ENCODE data around the gene POGLUT2. TPM values are rescaled to one million over a fixed set of nuclear protein-coding genes. Genes with fewer than 3 reads are reported as not detected.
"Not testable (repeated sequence)": the region's sequence is repeated elsewhere in the genome, so short reads cannot be mapped to it uniquely, and the experiment has no call there.

The POGLUT2 gene
- total RNA-seq, 2 donors from 2014 or later = 4.2 TPM; not detected in 1

DNA sequence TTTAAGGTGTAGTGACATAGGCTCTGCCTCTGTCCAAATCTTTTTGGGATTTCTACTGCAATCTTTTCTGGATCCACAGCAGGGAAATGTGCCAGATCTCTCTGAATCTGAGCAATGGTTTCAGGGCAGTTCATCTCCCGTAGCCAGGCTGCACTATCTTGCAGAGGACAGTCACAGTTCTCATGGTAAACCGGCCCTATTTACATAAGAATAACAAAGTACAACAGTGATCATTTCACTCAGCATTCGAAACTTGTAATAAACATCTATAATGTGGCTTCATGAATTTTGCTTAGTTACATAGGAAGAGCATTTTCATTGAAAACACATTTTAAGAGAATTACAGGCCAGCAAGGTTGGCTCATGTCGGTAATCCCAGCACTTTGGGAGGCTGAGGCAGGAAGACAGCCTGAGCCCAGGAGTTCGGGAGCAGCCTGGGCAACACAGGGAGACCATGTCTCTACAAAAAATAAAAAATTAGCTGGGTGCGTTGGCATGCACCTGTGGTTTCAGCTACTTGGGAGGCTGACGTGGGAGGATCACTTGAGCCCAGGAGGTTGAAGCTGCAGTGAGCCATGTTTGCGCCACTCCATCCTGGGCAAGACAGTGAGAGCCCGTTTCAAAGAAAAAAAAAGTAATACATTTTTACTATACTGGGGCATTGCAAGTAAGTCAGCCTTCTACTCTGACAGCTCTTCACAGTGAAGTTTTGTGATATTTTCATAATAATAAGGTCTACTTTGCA, 5.0 kb downstream of the POGLUT2 start:
- Histone ChIP-seq H3K9me3 (no peaks in the 10 kb centered on the region), H3K4me1 (peaks cover 3% of the 10 kb centered on the region), H3K27ac (no peak overlapping the region), H3K36me3 (replicated peaks in 1 of 2; ENCODE audit: insufficient read depth in 1 of 2, low read depth in 2 of 2) (no peaks in the 10 kb centered on the region), H3K27me3 (no peaks in the 10 kb centered on the region), H3K4me3 (no peak overlapping the region)
- WGBS, 2 donors = 89 to 92% methylated on average over 9 of the region's 9 CpGs
- TF ChIP-seq, protein P1, sequence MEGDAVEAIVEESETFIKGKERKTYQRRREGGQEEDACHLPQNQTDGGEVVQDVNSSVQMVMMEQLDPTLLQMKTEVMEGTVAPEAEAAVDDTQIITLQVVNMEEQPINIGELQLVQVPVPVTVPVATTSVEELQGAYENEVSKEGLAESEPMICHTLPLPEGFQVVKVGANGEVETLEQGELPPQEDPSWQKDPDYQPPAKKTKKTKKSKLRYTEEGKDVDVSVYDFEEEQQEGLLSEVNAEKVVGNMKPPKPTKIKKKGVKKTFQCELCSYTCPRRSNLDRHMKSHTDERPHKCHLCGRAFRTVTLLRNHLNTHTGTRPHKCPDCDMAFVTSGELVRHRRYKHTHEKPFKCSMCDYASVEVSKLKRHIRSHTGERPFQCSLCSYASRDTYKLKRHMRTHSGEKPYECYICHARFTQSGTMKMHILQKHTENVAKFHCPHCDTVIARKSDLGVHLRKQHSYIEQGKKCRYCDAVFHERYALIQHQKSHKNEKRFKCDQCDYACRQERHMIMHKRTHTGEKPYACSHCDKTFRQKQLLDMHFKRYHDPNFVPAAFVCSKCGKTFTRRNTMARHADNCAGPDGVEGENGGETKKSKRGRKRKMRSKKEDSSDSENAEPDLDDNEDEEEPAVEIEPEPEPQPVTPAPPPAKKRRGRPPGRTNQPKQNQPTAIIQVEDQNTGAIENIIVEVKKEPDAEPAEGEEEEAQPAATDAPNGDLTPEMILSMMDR (IDR thresholded peaks at IDR 0.05) = no peak
- TF ChIP-seq POLR2A (IDR thresholded peaks at IDR 0.05) = no peak
- DNase-seq (no peak), ATAC-seq (no peak)
- intact Hi-C loops (cut with DNase I) = no loop called here

DNA sequence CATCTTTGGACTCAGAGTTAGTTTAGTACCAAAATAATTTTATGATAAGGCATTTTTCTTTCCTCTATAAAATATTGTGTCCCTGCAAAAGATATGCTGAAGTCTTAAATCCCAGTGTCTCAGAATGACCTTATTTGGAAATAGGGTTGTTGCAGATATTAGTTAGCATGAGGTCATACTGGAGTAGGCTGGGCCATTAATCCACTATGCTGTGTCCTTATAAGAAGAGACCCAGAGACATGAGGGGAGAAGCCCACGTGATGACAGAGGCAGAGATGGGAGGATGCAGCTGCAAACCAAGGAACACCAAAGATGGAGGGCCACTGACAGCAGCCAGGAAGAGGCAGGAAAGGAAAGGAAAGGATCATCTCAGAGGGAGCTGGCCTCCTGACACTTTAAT, 6.4 kb downstream of the POGLUT2 start:
- DNase-seq = no peak
- no peaks in the 10 kb centered on the region for H3K4me1 ChIP-seq
- ATAC-seq = no peak
- H3K4me3 ChIP-seq = no peak overlapping the region
- H3K27me3 ChIP-seq = no peaks in the 10 kb centered on the region
- no peak for TF ChIP-seq POLR2A (IDR thresholded peaks at IDR 0.05)
- TF ChIP-seq, protein P1 (IDR thresholded peaks at IDR 0.05) = no peak
- no peaks in the 10 kb centered on the region for H3K36me3 ChIP-seq (replicated peaks in 1 of 2; ENCODE audit: insufficient read depth in 1 of 2, low read depth in 2 of 2)
- H3K27ac ChIP-seq = no peak overlapping the region
- intact Hi-C loops (cut with DNase I) = no loop called here
- H3K9me3 ChIP-seq = no peaks in the 10 kb centered on the region
- 60 to 78% methylated on average over 1 of the region's 1 CpG for WGBS, 2 donors

DNA sequence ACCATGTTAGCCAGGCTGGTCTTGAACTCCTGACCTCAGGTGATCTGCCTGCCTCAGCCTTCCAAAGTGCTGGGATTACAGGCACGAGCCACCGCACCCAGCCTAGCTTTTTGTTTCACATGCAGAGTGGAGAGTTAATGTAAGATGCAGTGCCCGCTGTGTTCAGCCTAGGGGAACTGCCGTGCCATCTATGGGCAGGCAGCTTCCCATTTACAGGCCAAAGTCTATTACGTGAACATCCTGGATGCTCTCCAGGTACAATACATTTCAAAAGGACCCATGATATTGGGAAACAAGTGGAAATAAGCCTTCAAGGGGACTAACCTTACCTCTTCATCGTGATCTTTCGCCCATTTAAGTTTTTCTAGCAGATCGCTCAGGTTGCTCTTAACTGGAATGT, 10.1 kb downstream of the POGLUT2 start:
- WGBS, 2 donors = 92 to 95% methylated on average over 8 of the region's 8 CpGs
- DNase-seq (no peak), ATAC-seq (no peak)
- Histone ChIP-seq H3K27ac (no peak overlapping the region), H3K4me3 (no peak overlapping the region), H3K4me1 (no peaks in the 10 kb centered on the region), H3K9me3 (no peaks in the 10 kb centered on the region), H3K27me3 (no peaks in the 10 kb centered on the region), H3K36me3 (replicated peaks in 1 of 2; ENCODE audit: insufficient read depth in 1 of 2, low read depth in 2 of 2) (no peaks in the 10 kb centered on the region)
- TF ChIP-seq, protein P1 (IDR thresholded peaks at IDR 0.05) = no peak
- TF ChIP-seq POLR2A (IDR thresholded peaks at IDR 0.05) = no peak
- intact Hi-C loops (cut with DNase I) = no loop called here

DNA sequence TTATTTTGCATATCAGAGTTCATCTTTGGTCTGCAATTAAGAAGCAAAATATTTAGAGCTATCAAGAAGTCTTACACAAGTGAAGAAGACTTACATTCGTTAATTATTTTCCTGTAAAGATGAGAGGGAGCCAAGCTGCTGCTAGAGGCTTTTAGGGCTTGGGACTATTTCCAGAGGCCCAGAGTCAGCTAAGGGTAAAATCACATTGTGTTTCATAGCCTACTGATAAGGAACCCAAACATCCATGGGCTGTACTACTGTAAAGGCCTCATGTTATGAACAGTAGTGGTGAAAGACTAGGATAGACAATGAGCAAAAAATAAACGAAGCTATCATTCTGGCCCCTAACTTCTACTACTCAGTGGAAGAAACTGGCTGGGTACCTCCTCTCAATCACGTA, 14.3 kb downstream of the POGLUT2 start:
- Histone ChIP-seq H3K4me1 (no peaks in the 10 kb centered on the region), H3K9me3 (no peaks in the 10 kb centered on the region), H3K4me3 (no peak overlapping the region), H3K36me3 (replicated peaks in 1 of 2; ENCODE audit: insufficient read depth in 1 of 2, low read depth in 2 of 2) (no peaks in the 10 kb centered on the region), H3K27me3 (no peaks in the 10 kb centered on the region), H3K27ac (no peak overlapping the region)
- no peak for ATAC-seq
- WGBS, 2 donors = 70 to 71% methylated on average over 3 of the region's 3 CpGs
- intact Hi-C loops (cut with DNase I) = no loop called here
- TF ChIP-seq, protein P1 (IDR thresholded peaks at IDR 0.05) = no peak
- TF ChIP-seq POLR2A (IDR thresholded peaks at IDR 0.05) = no peak
- DNase-seq = no peak

DNA sequence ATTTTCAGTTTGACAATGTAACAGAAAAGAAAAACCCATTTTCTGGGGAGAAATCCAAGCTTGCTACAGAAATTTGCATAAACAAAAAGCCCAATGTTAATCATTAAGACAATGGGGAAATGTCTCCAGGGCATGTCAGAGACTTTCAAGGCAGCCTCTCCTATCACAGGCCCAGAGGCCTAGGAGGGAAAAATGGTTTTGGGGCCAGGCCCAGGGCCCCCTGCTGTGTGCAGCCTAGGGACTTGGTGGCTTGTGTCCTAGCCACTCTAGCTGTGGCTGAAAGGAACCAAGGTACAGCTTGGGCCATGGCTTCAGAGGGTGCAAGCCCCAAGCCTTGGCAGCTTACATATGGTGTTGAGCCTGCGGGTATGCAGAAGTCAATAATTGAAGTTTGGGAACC, 17.2 kb downstream of the POGLUT2 start:
- Histone ChIP-seq H3K9me3 (no peaks in the 10 kb centered on the region), H3K4me1 (no peaks in the 10 kb centered on the region), H3K4me3 (no peak overlapping the region), H3K27me3 (no peaks in the 10 kb centered on the region), H3K27ac (no peak overlapping the region), H3K36me3 (replicated peaks in 1 of 2; ENCODE audit: insufficient read depth in 1 of 2, low read depth in 2 of 2) (no peaks in the 10 kb centered on the region)
- 94 to 100% methylated on average over 1 of the region's 1 CpG for WGBS, 2 donors
- ATAC-seq (no peak), DNase-seq (no peak)
- intact Hi-C loops (cut with DNase I) = no loop called here
- no peak for TF ChIP-seq POLR2A (IDR thresholded peaks at IDR 0.05)
- TF ChIP-seq, protein P1 (IDR thresholded peaks at IDR 0.05) = no peak

DNA sequence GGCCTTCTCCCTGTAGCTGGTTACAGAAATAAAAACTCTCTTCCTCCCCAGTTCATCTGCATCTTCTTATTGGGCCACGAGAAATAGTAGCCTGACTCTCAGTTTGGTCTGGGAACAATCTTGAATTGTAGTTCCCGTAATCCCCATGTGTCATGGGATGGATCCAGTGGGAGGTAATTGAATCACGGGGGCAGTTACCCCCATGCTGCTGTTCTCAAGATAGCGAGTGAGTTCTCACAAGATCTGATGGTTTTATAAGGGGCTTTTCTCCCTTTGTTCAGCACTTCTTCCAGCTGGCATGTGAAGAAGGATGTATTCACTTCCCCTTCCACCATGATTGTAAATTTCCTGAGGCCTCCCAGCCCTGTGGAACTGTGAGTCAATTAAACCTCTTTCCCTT, 18.1 kb downstream of the POGLUT2 start:
- H3K4me1 ChIP-seq; intact Hi-C loops (cut with DNase I); DNase-seq; H3K4me3 ChIP-seq; H3K36me3 ChIP-seq (replicated peaks in 1 of 2; ENCODE audit: insufficient read depth in 1 of 2, low read depth in 2 of 2); ATAC-seq; H3K27me3 ChIP-seq; H3K27ac ChIP-seq; H3K9me3 ChIP-seq: not testable (repeated sequence)
- 79 to 84% methylated on average over 4 of the region's 4 CpGs for WGBS, 2 donors

Measured in body of pancreas (tissue), 4 donors.